HG03196 (cell line): ENCODE measurements around the gene LCN10.
"Not testable (repeated sequence)": the region's sequence is repeated elsewhere in the genome, so short reads cannot be mapped to it uniquely, and the experiment has no call there.

Experiments
- ATAC-seq: cut with Tn5 transposase; IDR thresholded peaks from one replicate; pipeline ENCODE4 v1.9.1; 2021; ENCODE audit not compliant: unreplicated experiment

The LCN10 gene

DNA sequence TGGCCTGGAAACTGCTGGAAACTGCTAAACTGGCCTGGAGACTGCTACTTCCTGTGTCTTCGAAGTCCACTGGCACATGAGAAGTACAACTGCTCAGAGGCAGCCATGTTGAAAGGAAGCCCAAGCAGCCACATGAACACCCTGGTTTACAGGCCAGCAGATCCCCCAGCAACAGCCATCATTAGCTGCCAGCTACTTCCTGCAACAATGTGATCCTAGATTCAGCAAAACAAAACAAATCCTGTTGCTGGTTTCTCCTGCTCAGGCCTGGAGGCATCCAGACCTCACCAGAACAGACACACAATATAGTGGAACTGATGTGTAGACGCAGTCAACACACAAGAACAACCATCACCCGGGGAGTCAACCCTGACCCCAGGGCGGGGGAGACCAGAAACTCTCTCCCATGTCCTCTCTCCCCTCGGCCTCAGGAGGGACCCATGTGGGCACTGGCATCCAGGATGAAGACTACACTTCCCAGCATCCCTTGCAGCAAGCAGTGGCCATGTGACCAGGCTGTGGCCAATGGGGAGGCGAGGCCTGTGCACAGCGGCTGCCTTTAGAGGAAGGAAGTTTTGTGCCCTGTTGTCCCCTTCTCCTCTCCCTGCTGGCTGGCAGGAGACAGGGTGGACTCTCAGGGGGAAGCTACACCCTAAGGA is 30.8 kb upstream of the LCN10 start:
- ATAC-seq = no peak

DNA sequence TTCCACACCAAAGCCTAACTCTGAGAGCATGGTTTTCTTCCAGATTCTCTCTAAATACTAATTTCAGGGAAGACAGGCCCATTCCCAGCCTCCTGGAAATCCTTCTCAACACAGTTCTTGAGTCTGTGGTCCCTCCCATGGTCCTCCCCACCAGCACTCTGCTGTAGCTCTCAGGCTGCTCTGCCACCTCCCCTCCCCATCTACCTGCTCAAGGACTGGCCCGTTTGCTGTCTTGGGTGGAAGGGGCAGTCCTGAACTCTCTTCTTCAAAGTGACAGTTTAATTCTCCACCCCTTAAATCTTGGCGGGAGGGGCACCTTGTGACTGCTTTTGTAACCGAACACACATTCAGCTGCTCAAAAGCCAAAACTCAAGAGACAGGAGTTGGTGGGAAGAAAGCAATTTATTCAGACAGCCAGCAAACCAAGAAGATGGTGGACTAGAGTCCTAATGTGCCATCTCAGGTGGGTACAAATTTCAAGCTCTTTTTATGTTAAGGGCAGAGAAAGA is 29.2 kb upstream of the LCN10 start:
- no peak for ATAC-seq

DNA sequence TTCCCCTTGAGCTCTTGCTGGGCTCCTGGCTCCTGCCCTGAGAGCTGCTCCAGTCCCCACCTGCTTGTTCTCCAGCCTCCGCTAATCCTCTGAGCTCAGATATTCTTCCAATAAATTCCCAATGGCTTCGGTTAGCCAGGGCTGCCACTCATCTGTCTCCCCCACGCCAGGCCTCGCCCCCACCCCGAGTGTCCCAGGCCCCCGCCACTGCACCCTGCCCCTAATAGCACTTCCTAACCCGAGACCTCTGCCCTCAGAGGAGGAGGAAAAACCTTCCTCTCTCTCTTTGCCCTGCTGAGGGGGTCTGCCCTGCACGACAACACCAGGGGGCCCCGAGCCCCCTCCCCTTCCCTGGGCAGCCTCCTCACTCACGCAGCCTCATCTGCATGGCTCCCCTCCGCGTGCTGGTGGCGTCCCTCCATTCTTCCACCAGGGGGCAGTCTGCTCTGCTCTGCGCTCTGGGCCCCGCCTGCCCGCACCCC is 27.0 kb upstream of the LCN10 start:
- no peak for ATAC-seq

DNA sequence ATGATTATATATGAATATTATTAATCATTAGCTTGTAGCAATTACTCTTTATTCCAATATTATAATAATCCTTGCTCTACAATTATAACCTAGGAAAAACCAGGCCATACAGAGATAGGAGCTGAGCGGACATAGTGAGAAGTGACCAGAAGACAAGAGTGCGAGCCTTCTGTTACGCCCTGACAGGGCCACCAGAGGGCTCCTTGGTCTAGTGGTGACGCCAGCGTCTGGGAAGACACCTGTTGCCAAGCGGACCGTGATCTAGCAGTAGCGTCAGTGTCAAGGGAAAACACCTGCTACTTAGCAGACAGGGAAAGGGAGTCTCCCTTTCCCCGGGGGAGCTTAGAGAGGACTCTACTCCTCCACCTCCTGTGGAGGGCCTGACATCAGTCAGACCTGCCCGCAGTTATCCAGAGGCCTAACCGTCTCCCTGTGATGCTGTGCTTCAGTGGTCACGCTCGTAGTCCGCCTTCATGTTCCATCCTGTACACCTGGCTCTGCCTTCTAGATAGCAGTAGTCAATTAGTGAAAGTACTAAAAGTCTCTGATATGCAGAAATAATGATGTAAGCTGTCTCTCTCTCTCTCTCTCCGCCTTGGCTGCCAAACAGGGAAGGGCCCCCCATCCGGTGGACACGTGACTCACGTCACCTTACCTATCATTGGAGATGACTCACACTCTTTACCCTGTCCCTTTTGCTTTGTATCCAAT is 23.8 kb upstream of the LCN10 start:
- ATAC-seq = not testable (repeated sequence)

DNA sequence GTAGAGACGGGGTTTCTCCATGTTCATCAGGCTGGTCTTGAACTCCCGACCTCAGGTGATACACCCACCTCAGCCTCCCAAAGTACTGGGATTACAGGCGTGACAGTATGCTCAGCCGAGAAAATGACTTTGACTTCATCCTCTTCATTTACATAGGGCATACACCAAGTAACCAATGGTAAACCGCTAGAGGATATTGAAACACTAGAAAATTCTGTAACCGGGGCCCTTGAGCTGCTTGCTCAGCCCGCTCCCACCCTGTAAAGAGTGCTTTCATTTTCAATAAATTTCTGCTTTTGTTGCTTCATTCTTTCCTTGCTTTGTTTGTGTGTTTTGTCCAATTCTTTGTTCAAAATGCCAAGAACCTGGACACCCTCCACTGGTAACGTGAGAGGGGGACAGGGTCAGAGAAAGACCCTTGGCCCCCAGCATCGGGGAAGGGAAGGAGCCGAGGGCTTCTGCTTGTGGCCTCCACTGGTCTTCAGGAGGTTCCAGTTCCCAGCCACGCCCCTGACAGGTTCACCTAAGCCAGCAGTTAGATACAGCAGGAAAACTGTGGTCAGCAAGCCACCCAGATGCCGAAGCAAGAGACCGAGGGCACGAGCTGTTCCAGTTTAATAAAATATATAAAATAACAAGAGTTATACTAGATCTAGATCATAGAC is 23.1 kb upstream of the LCN10 start:
- not testable (repeated sequence) for ATAC-seq

DNA sequence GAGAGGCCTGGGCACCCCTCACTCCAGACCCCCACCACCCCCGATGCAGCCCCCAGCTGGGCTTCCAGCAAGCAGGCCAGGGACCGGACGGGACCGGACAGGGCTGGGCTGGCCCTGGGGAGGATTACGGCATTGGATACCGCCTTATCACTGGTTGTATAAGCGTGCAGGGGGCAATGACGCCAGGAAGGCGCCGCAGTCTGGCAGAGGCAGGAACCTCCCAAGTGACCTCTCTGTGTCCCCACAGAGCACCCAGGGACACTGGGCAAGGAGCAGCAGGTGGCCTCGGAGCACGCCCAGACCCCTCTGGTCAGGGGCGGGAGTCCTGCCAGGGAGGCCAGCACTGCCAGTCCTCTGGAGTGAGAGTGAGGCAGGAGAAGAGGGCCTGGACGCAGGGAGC is 22.3 kb upstream of the LCN10 start:
- ATAC-seq = no peak

DNA sequence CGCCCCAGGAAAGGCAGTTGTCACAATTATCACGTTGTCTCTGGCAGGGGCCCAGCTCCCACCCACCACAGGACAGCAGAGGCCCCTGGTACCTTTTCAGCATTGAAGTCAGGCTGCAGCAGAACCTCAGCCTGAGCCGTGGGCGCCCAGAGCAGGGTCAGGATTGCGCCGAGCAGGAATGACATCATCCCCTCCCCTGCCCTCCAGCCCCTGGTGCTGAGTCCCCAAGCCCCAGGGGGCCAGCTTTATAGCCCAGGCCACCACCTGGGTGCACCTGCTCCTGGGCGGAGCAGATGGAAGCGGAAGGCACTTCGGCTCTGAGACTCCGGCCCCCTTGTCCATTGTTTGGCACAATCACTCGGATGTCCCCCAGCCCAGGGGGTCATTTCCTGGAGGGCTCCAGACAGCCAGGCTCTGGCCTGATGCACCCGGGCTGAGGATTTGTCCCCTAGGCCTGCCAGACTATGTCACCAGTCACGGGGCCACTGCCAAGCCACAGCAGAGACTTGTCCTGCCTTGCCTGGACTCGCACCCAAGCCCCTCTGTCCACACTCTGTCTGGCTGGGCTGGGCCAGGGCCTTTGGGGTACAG is 21.7 kb upstream of the LCN10 start, which contains the start of gene LCN15:
Gene LCN15 (minus strand): TSS at position 218 of the 591 bp plus-strand sequence. CDS start 30 bp downstream, at position 188.
- no peak for ATAC-seq

DNA sequence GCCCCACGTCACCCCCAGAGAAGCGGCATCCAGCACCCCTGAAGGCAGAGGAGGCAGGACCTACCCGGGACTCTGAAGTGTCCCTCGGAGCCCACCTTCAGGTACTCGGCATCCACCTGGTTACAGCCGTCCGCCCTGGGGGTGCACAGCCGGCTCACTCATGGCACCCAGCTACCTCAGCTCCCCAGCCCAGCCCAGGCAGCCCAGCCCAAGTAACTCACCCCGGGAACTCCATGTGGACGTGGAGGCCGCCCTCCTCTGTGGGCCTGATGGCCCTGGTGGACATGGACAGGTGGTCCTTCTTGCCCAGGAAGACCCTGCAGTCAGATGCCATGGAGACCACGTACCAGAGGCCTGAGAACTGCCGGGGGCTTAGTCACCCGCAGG is 20.9 kb upstream of the LCN10 start:
- ATAC-seq = no peak

DNA sequence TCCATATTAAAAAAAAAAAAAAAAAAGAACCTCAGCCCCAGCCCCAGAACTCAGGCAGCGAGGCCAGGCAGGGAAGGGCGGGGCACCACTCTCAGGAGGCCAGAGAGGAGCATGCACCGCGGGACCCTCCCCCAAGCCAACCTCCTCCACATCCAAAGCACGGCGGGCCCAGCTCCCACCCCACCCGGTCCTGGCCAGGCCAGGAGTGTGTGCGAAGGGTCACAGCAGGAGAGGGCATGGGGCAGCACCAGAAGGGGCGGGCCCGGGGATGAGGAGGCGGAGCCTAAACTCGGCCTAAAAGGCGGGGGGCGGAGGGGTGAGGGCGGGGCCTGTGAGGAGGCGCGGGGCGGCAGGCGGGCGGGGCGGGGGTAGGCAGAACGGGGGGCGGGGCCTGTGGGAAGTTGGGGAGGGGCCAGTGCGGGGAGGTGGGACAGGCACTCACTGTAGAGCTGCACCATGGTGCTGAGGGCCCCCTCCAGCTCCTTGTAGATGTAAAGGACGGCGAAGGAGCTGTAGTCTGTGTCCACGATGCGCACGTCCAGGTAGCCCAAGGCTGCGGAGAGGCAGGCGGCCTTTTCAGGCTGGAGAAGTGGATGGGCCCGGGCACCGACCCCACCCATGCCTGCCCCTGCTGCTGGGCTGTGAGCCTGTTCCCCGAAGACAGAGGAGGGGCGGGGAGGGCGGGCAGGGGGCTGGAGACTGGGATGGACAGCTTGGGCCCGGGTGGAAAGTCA is 20.3 kb upstream of the LCN10 start:
- no peak for ATAC-seq

DNA sequence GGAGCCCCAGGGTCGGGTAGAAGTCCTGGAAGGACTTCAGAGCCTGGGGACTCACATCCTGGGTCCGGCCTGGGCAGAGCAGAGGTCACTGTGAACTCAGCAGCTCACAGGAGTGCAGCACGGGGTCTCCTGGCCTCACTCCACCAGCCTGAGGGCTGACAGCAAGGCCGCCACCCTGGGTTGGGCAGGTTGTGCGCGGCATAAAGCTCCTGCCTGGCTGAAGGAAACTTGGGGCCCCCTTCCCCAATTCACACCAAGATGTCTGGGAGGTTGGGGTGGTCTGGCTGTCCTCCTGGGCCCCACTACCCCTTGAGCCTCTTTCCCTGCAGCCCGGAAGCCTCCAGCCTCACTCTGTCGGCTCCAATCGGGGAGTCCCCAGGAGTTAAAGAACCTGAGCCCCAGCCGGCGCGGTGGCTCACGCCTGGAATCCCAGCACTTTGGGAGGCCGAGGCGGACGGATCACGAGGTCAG is 19.5 kb upstream of the LCN10 start:
- no peak for ATAC-seq

DNA sequence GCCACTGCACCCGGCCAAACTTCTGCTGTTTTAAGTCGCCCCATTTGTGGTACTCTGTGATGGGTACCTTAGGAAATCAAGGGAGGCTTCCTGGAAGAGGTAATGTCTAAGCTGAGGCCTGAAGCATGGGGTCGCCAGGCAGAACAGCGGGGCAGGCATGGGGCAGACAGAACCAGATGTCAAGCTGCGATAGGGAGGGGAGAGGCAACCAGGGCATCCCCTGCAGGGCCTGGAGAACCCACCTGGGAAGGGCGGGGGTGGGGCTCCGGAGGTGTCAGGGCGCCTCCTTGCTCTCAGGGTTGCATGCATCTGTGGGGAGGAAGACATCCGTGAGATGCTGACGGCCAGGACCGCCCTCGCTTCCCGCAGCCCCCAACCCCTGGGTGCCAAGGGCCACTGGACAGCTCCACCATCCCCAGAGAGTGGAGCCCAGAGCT is 18.8 kb upstream of the LCN10 start:
- ATAC-seq = no peak

DNA sequence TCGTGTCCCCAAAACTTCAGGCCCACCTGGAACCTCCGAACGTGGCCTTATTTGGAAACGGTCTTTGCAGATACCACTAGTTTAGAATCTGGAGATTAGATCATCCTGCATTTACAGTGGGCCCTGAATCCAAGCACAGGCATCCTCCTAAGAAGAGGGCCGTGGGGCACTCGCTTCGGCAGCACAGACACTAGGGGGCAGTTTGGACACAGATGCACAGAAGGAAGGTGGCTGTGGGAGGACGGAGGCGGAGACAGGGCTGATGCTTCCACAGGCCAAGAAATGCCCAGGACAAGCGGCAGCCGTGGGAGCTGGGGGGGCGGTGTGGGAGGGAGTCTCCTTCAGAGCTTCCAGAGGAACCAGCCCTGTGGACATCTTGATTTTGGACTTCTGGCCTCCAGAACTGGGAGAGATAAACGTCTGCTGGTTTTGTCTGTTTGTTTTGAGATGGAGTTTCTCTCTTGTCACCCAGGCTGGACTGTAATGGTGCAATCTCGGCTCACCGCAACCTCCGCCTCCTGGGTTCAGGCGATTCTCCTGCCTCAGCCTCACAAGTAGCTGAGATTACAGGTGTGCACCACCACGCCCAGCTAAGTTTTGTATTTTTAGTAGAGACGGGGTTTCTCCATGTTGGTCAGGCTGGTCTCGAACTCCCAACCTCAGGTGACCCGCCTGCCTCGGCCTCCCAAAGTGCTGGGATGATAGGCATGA is 18.2 kb upstream of the LCN10 start:
- not testable (repeated sequence) for ATAC-seq

DNA sequence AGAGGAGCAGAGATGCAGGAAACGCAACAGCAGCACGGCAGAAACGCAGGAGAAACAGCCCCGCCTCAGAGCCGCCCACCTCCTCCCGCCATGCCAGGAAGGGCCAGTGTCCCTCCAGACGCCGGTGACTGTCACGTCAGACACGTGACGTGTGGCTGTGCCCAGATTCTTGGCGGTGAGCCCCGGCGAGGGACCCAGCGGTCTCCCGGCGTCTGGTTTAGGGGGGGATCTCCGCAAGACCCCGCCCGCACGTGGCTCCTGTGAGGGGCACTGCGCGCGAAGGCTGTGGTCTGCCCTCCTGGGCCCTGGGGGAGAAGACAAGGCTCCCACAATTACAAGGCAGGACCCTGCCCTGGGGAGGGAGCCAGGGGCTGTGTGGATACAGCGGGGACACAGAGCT is 17.7 kb upstream of the LCN10 start:
- no peak for ATAC-seq

DNA sequence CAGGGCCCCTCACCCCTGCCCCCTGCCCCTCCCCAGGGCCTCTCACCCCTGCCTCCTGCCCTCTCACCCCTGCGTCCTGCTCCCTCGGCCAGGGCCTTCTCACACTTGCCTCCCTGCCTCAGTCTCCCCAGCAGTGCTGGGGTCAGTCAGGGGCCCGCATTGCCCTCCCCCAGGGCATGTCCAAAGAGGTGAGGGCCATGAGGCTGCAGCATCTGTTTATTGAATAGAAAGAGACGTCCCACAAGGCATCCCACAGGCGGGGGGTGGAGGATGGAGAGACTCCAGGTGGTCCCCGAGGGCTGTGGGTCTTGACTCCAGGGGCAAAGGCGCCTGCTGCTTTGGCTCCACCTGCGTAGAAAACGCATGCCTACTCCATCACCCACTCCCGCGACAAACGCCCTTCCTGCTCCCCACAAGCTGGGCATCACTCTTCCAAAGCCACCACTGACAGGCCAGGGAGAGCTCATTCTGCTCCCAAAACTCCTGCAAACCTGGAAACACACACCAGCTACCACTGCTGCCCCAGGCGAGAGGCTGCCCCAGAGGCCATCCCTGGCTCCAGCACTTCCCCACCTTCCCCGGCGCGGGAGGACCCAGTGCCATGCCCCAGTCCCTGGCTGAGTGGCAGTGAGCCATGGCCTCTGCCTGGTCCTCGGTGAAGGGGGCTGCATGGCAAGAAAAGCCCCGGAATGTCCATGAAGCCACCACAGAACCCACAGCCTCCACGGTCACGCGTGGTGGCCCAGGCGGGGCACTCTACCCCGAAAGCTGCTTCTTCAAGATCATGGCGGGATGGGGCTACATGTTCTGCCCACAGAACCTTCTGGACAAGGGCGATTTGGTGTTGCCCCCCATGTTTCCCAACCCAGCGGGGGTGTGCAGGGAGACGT is 16.9 kb upstream of the LCN10 start:
- ATAC-seq = no peak

DNA sequence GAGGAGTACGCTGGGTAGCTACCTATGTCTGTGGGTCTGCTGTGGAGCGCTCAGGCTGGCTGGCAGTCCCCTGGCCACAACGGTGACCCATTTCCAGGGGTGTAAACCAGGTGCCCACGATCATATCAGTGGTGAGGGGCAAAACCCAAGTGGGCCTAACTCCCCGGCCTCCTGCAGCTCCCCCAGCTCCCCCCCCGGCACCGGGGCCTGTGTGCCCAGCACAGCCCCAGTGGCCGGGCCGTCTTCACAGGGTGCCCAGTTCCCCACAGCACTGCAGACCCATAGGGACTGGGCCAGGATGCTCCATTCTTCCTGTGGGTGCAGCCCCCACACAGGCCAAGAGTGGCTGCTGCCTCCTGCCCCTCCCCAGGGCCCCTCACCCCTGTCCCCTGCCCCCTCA is 16.3 kb upstream of the LCN10 start:
- ATAC-seq = no peak

DNA sequence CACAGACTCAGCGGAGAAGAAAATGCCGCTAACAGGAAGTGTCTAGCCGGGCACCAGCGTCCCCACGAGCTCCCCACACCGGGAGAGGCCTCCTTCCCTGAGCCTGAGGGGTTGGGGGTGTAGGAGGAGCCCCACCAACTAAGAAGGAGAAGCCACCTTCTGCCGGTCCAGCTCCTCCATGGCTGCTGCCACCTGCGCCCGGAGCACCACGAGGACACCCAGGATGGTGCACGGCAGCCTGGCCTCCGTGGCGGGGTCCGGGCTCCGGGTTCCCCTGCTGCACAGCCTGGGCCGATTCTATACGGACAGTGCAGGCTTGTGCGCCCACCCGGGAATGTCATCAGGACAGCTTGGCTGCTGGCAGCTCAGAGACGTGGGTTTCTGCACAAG is 15.0 kb upstream of the LCN10 start:
- no peak for ATAC-seq

DNA sequence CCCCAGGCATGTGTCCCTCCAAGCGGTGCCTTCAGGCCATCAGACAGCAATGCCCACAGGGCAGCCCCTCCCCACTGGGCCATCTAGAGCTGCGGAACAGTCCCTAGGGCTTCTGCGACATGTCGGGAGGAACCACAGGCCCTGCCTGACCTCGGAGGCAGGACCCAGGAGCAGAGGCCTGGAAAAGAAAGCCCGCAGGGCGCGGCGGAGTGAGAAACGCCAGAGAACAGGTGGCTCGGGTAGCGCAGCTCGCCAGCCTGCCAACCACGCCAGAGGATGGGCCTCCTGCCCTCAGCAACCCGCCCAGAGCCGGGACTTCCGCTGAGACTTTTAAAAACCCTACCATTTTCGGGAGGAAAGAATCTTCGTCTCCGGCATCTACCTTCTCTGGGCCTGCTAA is 14.6 kb upstream of the LCN10 start:
- ATAC-seq = no peak

DNA sequence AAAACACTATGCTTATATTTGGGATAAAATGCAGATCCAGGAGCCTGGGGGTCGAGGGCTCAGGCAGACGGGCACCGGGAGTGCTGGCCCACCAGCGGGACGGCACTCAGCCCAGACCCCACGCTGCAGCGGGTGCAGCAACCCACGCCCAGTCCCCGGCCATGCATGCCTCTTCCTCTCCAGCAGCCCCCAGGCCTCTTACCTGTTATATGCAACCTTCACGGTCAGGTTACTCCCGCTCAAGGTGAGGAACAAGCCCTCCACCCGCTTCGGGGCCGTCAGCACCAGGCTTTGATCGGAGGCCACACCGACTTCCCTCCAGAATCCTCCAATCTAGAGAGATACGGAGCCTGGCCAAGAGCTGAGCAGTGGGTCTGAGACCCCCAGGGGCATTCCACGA is 14.1 kb upstream of the LCN10 start:
- ATAC-seq = no peak

DNA sequence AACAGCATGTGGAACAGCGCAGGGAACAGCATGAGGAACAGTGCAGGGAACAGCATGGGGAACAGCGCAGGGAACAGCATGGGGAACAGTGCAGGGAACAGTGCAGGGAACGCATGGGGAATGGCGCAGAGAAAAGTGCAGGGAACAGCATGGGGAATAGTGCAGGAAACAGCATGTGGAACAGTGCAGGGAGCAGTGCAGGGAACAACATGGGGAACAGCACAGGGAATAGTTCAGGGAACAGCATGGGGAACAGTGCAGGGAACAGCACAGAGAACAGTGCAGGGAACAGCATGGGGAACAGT is 13.3 kb upstream of the LCN10 start:
- ATAC-seq = no peak
